ENCODE measurements around the gene TNFRSF17.
"Not testable (repeated sequence)": the region's sequence is repeated elsewhere in the genome, so short reads cannot be mapped to it uniquely, and the experiment has no call there.

The TNFRSF17 gene

GRCh38 chr16:11966173-11966572 is 1.2 kb downstream of the TNFRSF17 start:
- TF ChIP-seq, protein P1, sequence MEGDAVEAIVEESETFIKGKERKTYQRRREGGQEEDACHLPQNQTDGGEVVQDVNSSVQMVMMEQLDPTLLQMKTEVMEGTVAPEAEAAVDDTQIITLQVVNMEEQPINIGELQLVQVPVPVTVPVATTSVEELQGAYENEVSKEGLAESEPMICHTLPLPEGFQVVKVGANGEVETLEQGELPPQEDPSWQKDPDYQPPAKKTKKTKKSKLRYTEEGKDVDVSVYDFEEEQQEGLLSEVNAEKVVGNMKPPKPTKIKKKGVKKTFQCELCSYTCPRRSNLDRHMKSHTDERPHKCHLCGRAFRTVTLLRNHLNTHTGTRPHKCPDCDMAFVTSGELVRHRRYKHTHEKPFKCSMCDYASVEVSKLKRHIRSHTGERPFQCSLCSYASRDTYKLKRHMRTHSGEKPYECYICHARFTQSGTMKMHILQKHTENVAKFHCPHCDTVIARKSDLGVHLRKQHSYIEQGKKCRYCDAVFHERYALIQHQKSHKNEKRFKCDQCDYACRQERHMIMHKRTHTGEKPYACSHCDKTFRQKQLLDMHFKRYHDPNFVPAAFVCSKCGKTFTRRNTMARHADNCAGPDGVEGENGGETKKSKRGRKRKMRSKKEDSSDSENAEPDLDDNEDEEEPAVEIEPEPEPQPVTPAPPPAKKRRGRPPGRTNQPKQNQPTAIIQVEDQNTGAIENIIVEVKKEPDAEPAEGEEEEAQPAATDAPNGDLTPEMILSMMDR (IDR thresholded peaks at IDR 0.05; ENCODE audit: poor library complexity, severe bottlenecking), result no peak
- H3K27ac ChIP-seq (ENCODE audit: poor library complexity, severe bottlenecking), result no peak overlapping the region
- DNase-seq (ENCODE audit: low spot score) (no peak), ATAC-seq (ENCODE audit: low read depth) (no peak)
- H3K4me3 ChIP-seq (ENCODE audit: severe bottlenecking), result no peak overlapping the region
- no peaks in the 10 kb centered on the region for H3K27me3 ChIP-seq (ENCODE audit: insufficient read depth, poor library complexity, severe bottlenecking)
- no peaks in the 10 kb centered on the region for H3K36me3 ChIP-seq (ENCODE audit: low read depth)
- no peaks in the 10 kb centered on the region for H3K9me3 ChIP-seq (ENCODE audit: severe bottlenecking)
- peaks cover 6% of the 10 kb centered on the region for H3K4me1 ChIP-seq (ENCODE audit: insufficient read depth, poor library complexity, severe bottlenecking)

- no peaks in the 10 kb centered on the region for H3K9me3 ChIP-seq (ENCODE audit: severe bottlenecking)
- H3K36me3 ChIP-seq (ENCODE audit: low read depth), result no peaks in the 10 kb centered on the region
- no peak for ATAC-seq (ENCODE audit: low read depth)
- H3K27ac ChIP-seq (ENCODE audit: poor library complexity, severe bottlenecking), result no peak overlapping the region
- TF ChIP-seq, protein P1 (IDR thresholded peaks at IDR 0.05; ENCODE audit: poor library complexity, severe bottlenecking), result no peak
- H3K27me3 ChIP-seq (ENCODE audit: insufficient read depth, poor library complexity, severe bottlenecking), result no peaks in the 10 kb centered on the region
- DNase-seq (ENCODE audit: low spot score), result peak; percentile 4
- peaks cover 6% of the 10 kb centered on the region for H3K4me1 ChIP-seq (ENCODE audit: insufficient read depth, poor library complexity, severe bottlenecking)
- H3K4me3 ChIP-seq (ENCODE audit: severe bottlenecking), result no peak overlapping the region
Measured at GRCh38 chr16:11967195-11967911, 2.3 kb downstream of the TNFRSF17 start.

- TF ChIP-seq, protein P1 (IDR thresholded peaks at IDR 0.05; ENCODE audit: poor library complexity, severe bottlenecking), result no peak
- no peak for DNase-seq (ENCODE audit: low spot score)
- peaks cover 6% of the 10 kb centered on the region for H3K4me1 ChIP-seq (ENCODE audit: insufficient read depth, poor library complexity, severe bottlenecking)
- ATAC-seq (ENCODE audit: low read depth), result no peak
- no peaks in the 10 kb centered on the region for H3K27me3 ChIP-seq (ENCODE audit: insufficient read depth, poor library complexity, severe bottlenecking)
- no peaks in the 10 kb centered on the region for H3K9me3 ChIP-seq (ENCODE audit: severe bottlenecking)
- H3K27ac ChIP-seq (ENCODE audit: poor library complexity, severe bottlenecking), result no peak overlapping the region
- H3K4me3 ChIP-seq (ENCODE audit: severe bottlenecking), result no peak overlapping the region
- H3K36me3 ChIP-seq (ENCODE audit: low read depth), result no peaks in the 10 kb centered on the region
Measured at GRCh38 chr16:11968577-11968976, 3.6 kb downstream of the TNFRSF17 start.

GRCh38 chr16:11970292-11970691 is 5.3 kb downstream of the TNFRSF17 start:
- H3K4me3 ChIP-seq (ENCODE audit: severe bottlenecking), result not testable (repeated sequence)

GRCh38 chr16:11972128-11972527 is 7.1 kb downstream of the TNFRSF17 start:
- no peaks in the 10 kb centered on the region for H3K36me3 ChIP-seq (ENCODE audit: low read depth)
- TF ChIP-seq, protein P1 (IDR thresholded peaks at IDR 0.05; ENCODE audit: poor library complexity, severe bottlenecking), result peak; percentile 47
- no peak overlapping the region for H3K27ac ChIP-seq (ENCODE audit: poor library complexity, severe bottlenecking)
- no peak for ATAC-seq (ENCODE audit: low read depth)
- no peaks in the 10 kb centered on the region for H3K9me3 ChIP-seq (ENCODE audit: severe bottlenecking)
- no peak for DNase-seq (ENCODE audit: low spot score)
- no peaks in the 10 kb centered on the region for H3K27me3 ChIP-seq (ENCODE audit: insufficient read depth, poor library complexity, severe bottlenecking)
- H3K4me1 ChIP-seq (ENCODE audit: insufficient read depth, poor library complexity, severe bottlenecking), result peaks cover 6% of the 10 kb centered on the region
- H3K4me3 ChIP-seq (ENCODE audit: severe bottlenecking), result no peak overlapping the region

More at GRCh38 chr16:11970292-11970691, 5.3 kb downstream of the TNFRSF17 start:
- not testable (repeated sequence) for H3K36me3 ChIP-seq (ENCODE audit: low read depth); ATAC-seq (ENCODE audit: low read depth); H3K27me3 ChIP-seq (ENCODE audit: insufficient read depth, poor library complexity, severe bottlenecking); H3K9me3 ChIP-seq (ENCODE audit: severe bottlenecking); H3K4me1 ChIP-seq (ENCODE audit: insufficient read depth, poor library complexity, severe bottlenecking); DNase-seq (ENCODE audit: low spot score); H3K27ac ChIP-seq (ENCODE audit: poor library complexity, severe bottlenecking)

All from RWPE2 (cell line).